Lower leg skin (tissue), 4 donors: ENCODE results near the gene SYT1. TPM values are rescaled to one million over a fixed set of nuclear protein-coding genes. Genes with fewer than 3 reads are reported as not detected.

Experiments
- DNase-seq, 2 donors: peaks; one replicate each; pipeline ENCODE4 v3.0.0-alpha.2; 2019; ENCODE audit warnings: low spot score in 2 of 2
- H3K4me3 ChIP-seq: fragments of 200-600 bp; sonication (generic); 2 replicates; pipeline ENCODE4 v1.5.1; 2017; ENCODE audit warnings: mild to moderate bottlenecking, low read depth; ENCODE audit not compliant: poor library complexity, severe bottlenecking
- CTCF ChIP-seq, 3 donors: fragments of 450-650 bp; IDR thresholded peaks; one replicate each; pipeline ENCODE4 v1.5.1; 2016; ENCODE audit warnings: antibody characterized with exemption in 3 of 3, mild to moderate bottlenecking in 3 of 3, moderate library complexity in 2 of 3
- POLR2A ChIP-seq, 2 donors: fragments of 450-650 bp; IDR thresholded peaks; one replicate each; pipeline ENCODE4 v1.6.1; 2016 to 2017; ENCODE audit warnings: antibody characterized with exemption in 2 of 2, mild to moderate bottlenecking in 1 of 2, moderate library complexity in 1 of 2
- WGBS, 2 donors: methylation state at CpG; one replicate each; pipeline ENCODE4 v1.1.5; 2018; 5-methylcytosine and 5-hydroxymethylcytosine counted together
- intact Hi-C: fragments of 100-400 bp; cut with DNase I; formaldehyde crosslinking; loops from one replicate; pipeline ENCODE4 v1.15.0; 2023; ENCODE audit warnings: low total_unique reads
- total RNA-seq, 4 donors: library from RNA; depleted of rRNA; stranded (reverse); fragments of >200 nt; gene quantifications; one replicate each; pipeline ENCODE4 v1.1.0, GENCODE V29; 2016

Gene SYT1
- total RNA-seq, 4 donors from 2014 or later = 0.15 to 0.49 (median 0.29) TPM

- H3K4me3 ChIP-seq = no peak overlapping the region
- TF ChIP-seq CTCF (IDR thresholded peaks at IDR 0.05) = no peak
- WGBS, 2 donors = 44 to 56% methylated on average over 5 of the region's 5 CpGs
- no peak for DNase-seq
- intact Hi-C loops = no loop called here
These were observed 551.3 kb downstream of the SYT1 start for GRCh38 chr12:79415746-79416435.

DNA sequence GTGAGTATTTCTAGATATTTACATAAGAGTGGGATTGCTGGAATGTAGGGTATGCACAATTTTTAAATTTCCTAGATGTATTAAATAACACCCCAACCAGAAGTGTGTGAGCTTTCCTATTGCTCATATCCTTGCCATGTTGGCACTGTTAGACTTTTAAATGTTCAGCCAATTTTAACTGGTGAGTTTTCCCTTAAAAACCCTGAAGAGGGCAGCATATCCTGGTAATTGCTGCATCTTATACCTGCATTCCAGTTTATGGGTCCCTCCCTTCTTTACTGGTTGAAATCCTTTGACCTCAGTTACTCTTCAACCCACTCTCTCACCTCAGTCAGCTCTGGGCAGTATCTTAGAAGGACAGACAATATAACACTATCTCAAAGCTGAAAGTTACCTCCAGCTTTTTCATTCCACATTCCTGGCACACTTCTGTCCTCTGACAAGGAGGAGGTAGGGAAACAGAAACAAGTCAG lies 555.6 kb downstream of the SYT1 start:
- no peak overlapping the region for H3K4me3 ChIP-seq
- TF ChIP-seq CTCF (IDR thresholded peaks at IDR 0.05) (no peak), POLR2A (IDR thresholded peaks at IDR 0.05) (no peak)
- no peak for DNase-seq
- intact Hi-C loops = no loop called here

GRCh38 chr12:79421236-79421740 lies 556.7 kb downstream of the SYT1 start:
- TF ChIP-seq CTCF (IDR thresholded peaks at IDR 0.05) (no peak), POLR2A (IDR thresholded peaks at IDR 0.05) (no peak)
- intact Hi-C loops = no loop called here
- 87 to 93% methylated on average over 1 of the region's 1 CpG for WGBS, 2 donors
- no peak overlapping the region for H3K4me3 ChIP-seq
- DNase-seq = no peak

DNA sequence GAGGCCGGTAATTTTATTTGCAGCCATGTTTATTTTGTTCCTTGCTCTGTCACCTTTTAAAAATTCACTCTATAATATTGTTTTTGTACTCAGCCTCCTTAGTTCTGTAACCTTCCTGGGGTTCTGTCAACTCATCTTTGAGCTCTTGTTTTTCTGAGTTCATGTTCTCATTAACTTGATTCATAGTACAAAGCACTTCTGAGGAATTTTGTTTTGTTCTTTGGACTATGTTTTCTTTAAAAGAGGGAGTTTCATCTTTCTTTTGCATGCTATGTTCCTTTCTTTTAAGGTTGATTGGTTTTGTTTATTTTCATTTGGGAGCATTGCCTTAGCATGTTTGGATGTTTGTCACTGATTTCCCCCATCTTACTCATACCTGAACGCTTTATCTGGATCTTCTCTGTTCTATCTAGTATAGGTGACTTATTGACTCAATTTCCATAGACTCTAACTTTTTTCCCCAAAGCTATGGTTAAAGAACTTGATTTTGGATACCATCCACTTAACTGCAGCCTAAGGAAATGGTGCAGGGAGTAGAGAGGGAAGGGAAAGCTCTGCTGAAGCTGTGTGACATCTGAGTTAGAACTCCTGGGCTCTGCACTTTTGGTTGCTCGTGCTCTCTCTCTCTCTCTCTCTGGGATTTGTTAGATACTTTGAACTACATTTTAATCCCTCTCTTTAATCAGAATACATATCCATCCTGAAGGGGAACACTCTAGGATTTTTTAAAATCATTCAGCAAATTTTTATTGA lies 557.7 kb downstream of the SYT1 start:
- DNase-seq = no peak
- intact Hi-C loops = no loop called here
- 78 to 79% methylated on average over 3 of the region's 3 CpGs for WGBS, 2 donors
- TF ChIP-seq CTCF (IDR thresholded peaks at IDR 0.05) (no peak), POLR2A (IDR thresholded peaks at IDR 0.05) (no peak)
- no peak overlapping the region for H3K4me3 ChIP-seq

- DNase-seq = no peak
- TF ChIP-seq POLR2A (IDR thresholded peaks at IDR 0.05) = no peak
- TF ChIP-seq CTCF (IDR thresholded peaks at IDR 0.05) = no peak
- intact Hi-C loops = no loop called here
- WGBS, 2 donors = 97 to 98% methylated on average over 3 of the region's 3 CpGs
- H3K4me3 ChIP-seq = no peak overlapping the region
These were observed 559.0 kb downstream of the SYT1 start for GRCh38 chr12:79423560-79423959.
